ENCODE data around the gene ZNF311.

GRCh38 chr6:29014729-29015608 lies 9.9 kb upstream of the ZNF311 start:
- TF ChIP-seq CTCF (conservative IDR thresholded peaks at IDR 0.05; ENCODE audit: low read depth, low read length) (no peak), EZH2 (IDR thresholded peaks at IDR 0.05; ENCODE audit: borderline replicate concordance, low read depth, low read length, poor library complexity, severe bottlenecking) (no peak)
